ENCODE data around the gene ROPN1L. TPM values are rescaled to one million over a fixed set of nuclear protein-coding genes. Genes with fewer than 3 reads are reported as not detected.

The ROPN1L gene
- total RNA-seq, result 0.32 and 0.60 TPM in 2 replicates

DNA sequence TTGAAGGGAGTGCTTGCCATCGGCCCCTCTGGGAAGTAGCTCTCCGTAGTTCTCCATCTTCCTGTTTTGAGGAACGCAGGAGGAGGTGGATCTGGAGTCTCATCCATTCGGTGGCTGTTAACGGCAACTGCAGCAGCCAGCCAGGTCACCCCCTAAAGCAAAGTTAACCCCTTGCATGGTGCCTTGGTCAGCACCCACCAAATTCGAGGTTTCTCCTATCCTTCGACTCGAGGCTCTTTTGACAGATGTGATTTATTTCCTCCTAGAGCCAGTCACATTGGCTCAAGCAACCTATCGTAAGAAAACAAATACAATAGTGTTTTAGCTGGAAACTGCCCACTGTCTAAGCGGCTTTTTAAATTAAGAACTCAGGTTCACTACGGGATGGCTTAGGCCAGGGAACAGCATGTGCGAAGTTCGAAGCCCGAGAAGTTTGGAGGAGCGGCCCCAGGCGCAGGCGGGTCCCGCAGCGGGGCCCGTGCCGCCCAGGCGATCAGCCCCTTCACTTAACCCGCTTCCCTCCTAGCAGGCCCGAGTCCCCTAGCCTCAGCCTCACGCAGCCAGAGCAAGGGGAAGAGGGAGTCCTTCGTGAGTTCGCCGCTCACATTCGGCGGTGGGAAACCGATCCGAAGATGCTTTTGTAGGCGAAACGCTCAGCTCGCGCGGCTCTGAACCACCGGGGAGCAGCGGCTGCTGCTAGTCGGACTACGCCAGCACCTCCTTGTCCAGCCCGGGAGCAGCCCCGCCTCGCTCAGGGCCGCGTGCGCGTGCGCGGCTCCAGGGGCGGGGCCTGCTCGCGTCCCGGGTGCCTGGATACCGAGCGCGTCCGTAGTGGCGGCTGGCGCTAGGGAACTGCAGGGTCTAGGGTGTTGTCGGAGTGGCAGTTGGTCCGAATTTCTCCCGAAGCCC is at the start of gene ROPN1L:
Gene ROPN1L (plus strand): TSS at position 797 of the 909 bp plus-strand sequence. CDS start 289 bp downstream, outside the sequence.

Other genes starting within 250 kb of the ROPN1L start
- 28.7 and 29.2 TPM in 2 replicates for gene ATPSCKMT, start 192.0 kb upstream of the ROPN1L start, total RNA-seq
- 257 and 397 TPM in 2 replicates for gene CCT5, start 191.6 kb upstream of the ROPN1L start, total RNA-seq
- gene CMBL, start 134.0 kb upstream of the ROPN1L start, total RNA-seq, result 15.0 and 23.1 TPM in 2 replicates
- gene MARCHF6, start 88.2 kb upstream of the ROPN1L start, total RNA-seq, result 53.7 and 108 TPM in 2 replicates
- 3.6 and 16.1 TPM in 2 replicates for gene ANKRD33B, start 122.2 kb downstream of the ROPN1L start, total RNA-seq

All from bronchial smooth muscle cell (primary cell).